SK-N-MC (cell line): Measurements from ENCODE around the gene USP20.

Experiments used
- DNase-seq: peaks from one replicate; pipeline ENCODE4 v3.0.0-alpha.2; 2011; ENCODE audit warnings: low read depth, low spot score
- H3K27ac ChIP-seq: fragments of 200-600 bp; sonication (generic); 2 replicates; pipeline ENCODE4 v1.5.1; 2016; ENCODE audit warnings: mixed run types
- H3K36me3 ChIP-seq: fragments of 200-600 bp; sonication (generic); 2 replicates; pipeline ENCODE4 v1.6.1; 2017; ENCODE audit warnings: antibody characterized with exemption, low read length, mixed read lengths; ENCODE audit not compliant: insufficient read depth
- H3K4me3 ChIP-seq: fragments of 200-600 bp; sonication (generic); 2 replicates; pipeline ENCODE4 v1.5.1; 2016
- H3K9ac ChIP-seq: fragments of 200-600 bp; sonication (generic); 2 replicates; pipeline ENCODE4 v1.8.0; 2017; ENCODE audit warnings: mixed run types, mixed read lengths; ENCODE audit not compliant: insufficient read length
- H3K9me3 ChIP-seq: fragments of 200-600 bp; sonication (generic); 2 replicates; pipeline ENCODE4 v1.6.1; 2017; ENCODE audit warnings: low read depth, mild to moderate bottlenecking, antibody characterized with exemption, low read length, moderate library complexity, mixed read lengths
- EZH2 ChIP-seq: fragments of 200-600 bp; sonication (generic); IDR thresholded peaks from one replicate; pipeline ENCODE4 v1.6.1; 2017; ENCODE audit warnings: antibody characterized with exemption
- FOXP2 ChIP-seq: optimal IDR thresholded peaks from 2 replicates; pipeline ENCODE3; 2011; ENCODE audit warnings: mild to moderate bottlenecking, moderate library complexity; ENCODE audit not compliant: insufficient read depth; ENCODE audit errors: extremely low read length, control extremely low read depth
- POLR2AphosphoS5 ChIP-seq: IDR thresholded peaks from 2 replicates; pipeline ENCODE4 v1.6.1; 2012; ENCODE audit warnings: mild to moderate bottlenecking, low read depth, low read length, borderline replicate concordance

The USP20 gene

GRCh38 chr9:129866394-129867135, 31.3 kb downstream of the USP20 start:
- no peak for DNase-seq
- Histone ChIP-seq H3K4me3 (no peak overlapping the region), H3K9ac (no peak overlapping the region), H3K36me3 (peaks cover 10% of the 10 kb centered on the region), H3K27ac (no peak overlapping the region), H3K9me3 (no peaks in the 10 kb centered on the region)
- no peak for TF ChIP-seq POLR2AphosphoS5
- no peak for TF ChIP-seq FOXP2
- TF ChIP-seq EZH2: no peak

DNA sequence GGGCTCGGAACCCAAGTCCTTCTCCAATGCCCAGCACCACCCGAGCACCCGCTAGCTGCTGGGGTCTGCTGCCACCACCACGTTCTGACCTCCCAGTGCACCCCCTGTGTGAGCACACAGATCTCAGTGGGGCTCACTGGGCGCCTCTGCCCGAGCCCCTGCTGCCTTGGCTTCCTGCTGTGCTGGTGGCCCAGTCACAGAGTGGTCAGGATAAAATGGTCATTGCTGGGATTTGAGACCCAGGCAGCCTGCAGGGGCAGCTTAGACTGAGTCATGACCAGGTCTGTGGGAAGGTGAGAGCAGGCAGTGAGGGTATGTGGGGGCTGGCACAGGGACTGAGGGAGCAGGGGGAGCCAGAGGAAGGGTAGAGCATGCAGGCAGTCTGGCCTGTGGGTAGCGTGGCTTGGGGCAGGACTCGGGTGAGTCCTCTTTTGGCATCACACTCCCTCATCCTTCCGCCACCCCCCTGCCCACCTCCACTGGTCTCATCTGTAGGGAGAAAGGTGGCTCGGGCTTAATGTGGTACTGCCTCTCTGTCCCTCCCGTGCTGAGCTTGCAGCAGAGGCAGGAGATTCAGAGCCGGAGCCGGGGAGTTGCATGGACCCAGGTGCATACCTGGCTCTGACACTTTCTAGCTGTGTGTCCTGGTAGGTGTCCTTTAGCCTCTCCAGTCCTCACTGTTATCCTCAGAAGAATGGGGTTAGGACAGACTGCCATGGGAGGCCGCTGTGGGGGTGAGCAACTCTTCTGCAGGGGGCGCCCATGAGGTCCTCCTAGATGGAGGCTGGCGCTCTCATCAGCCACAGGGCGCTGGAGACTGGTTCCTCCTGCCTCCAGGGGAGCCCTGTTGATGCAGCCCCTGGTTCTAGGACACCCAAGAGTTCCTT, 32.1 kb downstream of the USP20 start:
- H3K9me3 ChIP-seq: no peaks in the 10 kb centered on the region
- no peak for TF ChIP-seq POLR2AphosphoS5
- no peak for TF ChIP-seq FOXP2
- TF ChIP-seq EZH2: no peak
- no peak overlapping the region for H3K9ac ChIP-seq
- DNase-seq: no peak
- peaks cover 5% of the 10 kb centered on the region; the same call in 1 of the 2 replicates for H3K36me3 ChIP-seq
- no peak overlapping the region for H3K27ac ChIP-seq
- no peak overlapping the region for H3K4me3 ChIP-seq

DNA sequence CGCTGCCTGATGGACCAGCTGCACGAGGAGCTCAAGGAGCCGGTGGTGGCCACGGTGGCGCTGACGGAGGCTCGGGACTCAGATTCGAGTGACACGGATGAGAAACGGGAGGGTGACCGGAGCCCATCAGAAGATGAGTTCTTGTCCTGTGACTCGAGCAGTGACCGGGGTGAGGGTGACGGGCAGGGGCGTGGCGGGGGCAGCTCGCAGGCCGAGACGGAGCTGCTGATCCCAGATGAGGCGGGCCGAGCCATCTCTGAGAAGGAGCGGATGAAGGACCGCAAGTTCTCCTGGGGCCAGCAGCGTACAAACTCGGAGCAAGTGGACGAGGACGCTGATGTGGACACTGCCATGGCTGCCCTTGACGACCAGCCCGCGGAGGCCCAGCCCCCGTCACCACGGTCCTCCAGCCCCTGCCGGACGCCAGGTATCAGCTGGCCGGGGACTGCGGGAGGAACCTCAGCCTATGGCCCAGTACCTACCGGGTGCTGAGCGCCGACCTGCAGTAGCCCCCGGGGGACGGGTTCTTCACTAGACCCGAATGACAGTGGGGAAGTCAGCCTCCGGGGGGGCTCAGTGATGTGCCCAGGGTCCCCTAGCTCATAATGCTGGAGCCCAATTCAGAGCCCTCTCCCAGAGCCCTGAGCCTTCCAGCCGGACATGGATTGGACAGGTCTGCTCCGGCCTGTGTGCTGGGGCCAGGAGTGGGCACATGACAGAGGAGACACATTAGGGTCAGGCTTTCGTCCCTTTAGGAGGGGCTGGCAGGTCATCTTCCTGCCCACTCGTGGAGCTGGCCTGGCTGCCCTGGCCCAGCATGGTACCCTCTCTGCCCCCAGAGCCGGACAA, 33.0 kb downstream of the USP20 start:
- no peaks in the 10 kb centered on the region for H3K9me3 ChIP-seq
- DNase-seq: no peak
- H3K36me3 ChIP-seq: peaks cover 5% of the 10 kb centered on the region; the same call in 1 of the 2 replicates
- no peak for TF ChIP-seq POLR2AphosphoS5
- TF ChIP-seq EZH2: no peak
- no peak for TF ChIP-seq FOXP2
- no peak overlapping the region for H3K4me3 ChIP-seq
- no peak overlapping the region for H3K9ac ChIP-seq
- no peak overlapping the region for H3K27ac ChIP-seq

GRCh38 chr9:129868872-129869486, 33.7 kb downstream of the USP20 start:
- no peak for DNase-seq
- Histone ChIP-seq H3K36me3 (peaks cover 5% of the 10 kb centered on the region; the same call in 1 of the 2 replicates), H3K9me3 (no peaks in the 10 kb centered on the region), H3K27ac (no peak overlapping the region), H3K4me3 (no peak overlapping the region), H3K9ac (no peak overlapping the region)
- TF ChIP-seq FOXP2 (no peak), POLR2AphosphoS5 (no peak), EZH2 (no peak)

DNA sequence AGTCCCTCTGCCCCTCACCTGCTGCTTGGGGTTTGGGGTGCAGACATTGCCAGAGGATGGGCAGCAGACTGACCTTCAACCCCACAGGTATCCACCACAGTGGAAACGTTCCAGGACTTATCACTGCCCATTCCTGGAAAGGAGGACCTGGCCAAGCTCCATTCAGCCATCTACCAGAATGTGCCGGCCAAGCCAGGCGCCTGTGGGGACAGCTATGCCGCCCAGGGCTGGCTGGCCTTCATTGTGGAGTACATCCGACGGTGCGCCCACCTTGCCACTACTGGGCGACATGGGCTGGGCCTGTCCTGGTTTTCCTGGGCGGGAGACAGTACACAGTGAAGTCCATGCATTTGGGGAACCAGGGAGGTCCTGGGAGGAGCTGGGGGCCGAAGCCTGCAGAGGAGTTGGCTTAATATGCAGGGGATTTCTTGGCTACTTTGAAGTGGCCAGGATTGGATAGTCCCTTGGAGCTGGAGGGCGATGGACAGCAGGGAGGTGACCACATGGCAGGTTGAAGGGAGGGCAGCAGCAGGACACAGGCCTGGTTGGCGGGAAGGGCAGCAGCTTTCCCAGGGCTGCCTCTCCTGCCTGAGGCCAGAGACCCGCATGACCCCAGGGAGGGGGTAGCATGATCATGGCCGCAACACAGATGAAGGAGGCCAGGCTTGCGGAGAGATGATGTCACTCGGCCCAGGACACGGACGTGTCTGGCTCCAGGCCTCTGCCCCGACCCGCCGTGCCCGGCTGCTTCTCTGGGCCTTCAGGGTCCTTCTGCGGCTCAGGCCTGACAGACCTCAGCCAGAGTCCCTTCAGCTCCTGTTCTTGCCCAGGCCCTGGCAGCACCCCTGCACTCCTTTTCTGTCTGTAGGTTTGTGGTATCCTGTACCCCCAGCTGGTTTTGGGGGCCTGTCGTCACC, 34.6 kb downstream of the USP20 start:
- DNase-seq: no peak
- no peak for TF ChIP-seq FOXP2
- TF ChIP-seq POLR2AphosphoS5: no peak
- TF ChIP-seq EZH2: no peak
- Histone ChIP-seq H3K4me3 (no peak overlapping the region), H3K9ac (no peak overlapping the region), H3K36me3 (peaks cover 8% of the 10 kb centered on the region; the same call in 1 of the 2 replicates), H3K27ac (no peak overlapping the region), H3K9me3 (no peaks in the 10 kb centered on the region)

DNA sequence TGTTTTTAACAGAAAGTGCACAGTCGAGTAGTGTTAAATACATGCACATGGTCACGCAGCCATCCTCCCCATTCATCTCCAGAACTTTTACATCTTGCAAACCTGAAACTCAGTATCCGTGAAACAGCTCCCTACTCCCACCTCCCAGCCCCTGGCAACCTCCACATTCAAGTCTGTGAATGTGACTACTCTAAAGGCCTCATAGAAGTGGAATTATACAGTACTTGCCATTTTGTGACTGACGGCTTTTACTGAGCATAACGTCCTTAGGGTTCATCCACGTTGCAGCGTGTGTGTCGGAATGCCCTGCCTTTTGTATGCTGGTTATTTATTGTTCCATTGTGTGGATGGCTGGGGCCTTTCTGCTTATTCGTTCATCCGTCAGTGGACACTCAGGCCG, 35.8 kb downstream of the USP20 start:
- Histone ChIP-seq H3K9ac (no peak overlapping the region), H3K9me3 (no peaks in the 10 kb centered on the region), H3K36me3 (peaks cover 6% of the 10 kb centered on the region; the same call in 1 of the 2 replicates), H3K4me3 (no peak overlapping the region), H3K27ac (no peak overlapping the region)
- no peak for TF ChIP-seq FOXP2
- no peak for TF ChIP-seq EZH2
- no peak for TF ChIP-seq POLR2AphosphoS5
- no peak for DNase-seq

DNA sequence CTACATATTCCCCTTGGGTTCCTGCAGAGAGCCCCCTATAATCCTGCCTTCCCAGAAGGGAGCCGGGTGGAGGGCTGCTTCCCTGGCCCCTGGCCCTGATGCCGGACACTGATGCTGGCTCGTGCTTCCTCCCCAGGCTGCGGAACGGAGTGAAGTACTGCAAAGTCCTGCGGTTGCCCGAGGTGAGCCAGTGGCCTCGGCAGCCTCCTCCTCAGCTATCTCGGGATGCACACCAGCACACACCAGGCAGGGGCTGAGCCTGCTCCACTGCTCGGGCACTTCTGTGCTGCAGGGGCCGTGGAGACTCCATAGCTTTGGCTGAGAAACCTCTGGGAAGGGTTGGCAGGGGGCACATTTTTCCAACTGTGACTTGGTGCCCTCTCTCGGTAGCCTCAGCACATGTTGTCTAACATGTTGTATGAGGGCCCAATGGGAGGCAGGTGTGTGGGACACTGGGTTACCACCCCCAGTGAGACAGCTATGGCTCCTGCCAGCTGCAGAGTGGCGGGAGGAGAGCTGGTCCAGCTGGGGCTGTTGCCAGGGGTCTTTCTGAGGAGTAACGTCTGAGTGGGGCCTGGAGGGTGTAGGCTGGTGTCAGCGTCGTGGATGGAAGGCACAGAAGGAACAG, 38.4 kb downstream of the USP20 start:
- H3K36me3 ChIP-seq: peaks cover 6% of the 10 kb centered on the region; the same call in 1 of the 2 replicates
- no peak overlapping the region for H3K27ac ChIP-seq
- H3K9me3 ChIP-seq: no peaks in the 10 kb centered on the region
- no peak for TF ChIP-seq FOXP2
- no peak for TF ChIP-seq EZH2
- TF ChIP-seq POLR2AphosphoS5: no peak
- H3K9ac ChIP-seq: no peak overlapping the region
- H3K4me3 ChIP-seq: no peak overlapping the region
- no peak for DNase-seq
